ENCODE measurements around the gene INSYN2A.

GRCh38 chr10:127149501-127150081 is 46.8 kb downstream of the INSYN2A start:
- TF ChIP-seq CBFB (CRISPR knock-in tag; IDR thresholded peaks at IDR 0.05) = no peak
- TF ChIP-seq ZBTB40 (IDR thresholded peaks at IDR 0.05) = no peak
- no peak for TF ChIP-seq ZBTB40 (CRISPR knock-in tag; IDR thresholded peaks at IDR 0.05)
- TF ChIP-seq ETV5 (CRISPR knock-in tag; IDR thresholded peaks at IDR 0.05; ENCODE audit: low read depth) = no peak
- TF ChIP-seq MNT (conservative IDR thresholded peaks at IDR 0.05) = no peak
- TF ChIP-seq BCL6 (CRISPR knock-in tag; IDR thresholded peaks at IDR 0.05) = no peak
